ENCODE measurements around the gene DHTKD1.
A peak's percentile ranks its signal among the peaks of the same experiment; 100 is the strongest.
"Not testable (repeated sequence)": the region's sequence is repeated elsewhere in the genome, so short reads cannot be mapped to it uniquely, and the experiment has no call there.

DHTKD1 gene

GRCh38 chr10:12062754-12063482 lies 5.8 kb upstream of the DHTKD1 start:
- no peak for DNase-seq (ENCODE audit: low read depth)

- no peak for DNase-seq (ENCODE audit: low read depth)
Measured at GRCh38 chr10:12063483-12063818, 5.3 kb upstream of the DHTKD1 start.

GRCh38 chr10:12067336-12067735 lies 1.4 kb upstream of the DHTKD1 start:
- DNase-seq (ENCODE audit: low read depth): no peak

- DNase-seq (ENCODE audit: low read depth): not testable (repeated sequence)
Measured at GRCh38 chr10:12071441-12071840, 2.7 kb downstream of the DHTKD1 start.

GRCh38 chr10:12073526-12073925 lies 4.8 kb downstream of the DHTKD1 start:
- no peak for DNase-seq (ENCODE audit: low read depth)

- no peak for DNase-seq (ENCODE audit: low read depth)
Measured at GRCh38 chr10:12077580-12078180, 8.9 kb downstream of the DHTKD1 start.

- DNase-seq (ENCODE audit: low read depth): no peak
Measured at GRCh38 chr10:12081470-12081869, 12.7 kb downstream of the DHTKD1 start.

GRCh38 chr10:12081879-12082557 lies 13.3 kb downstream of the DHTKD1 start:
- no peak for DNase-seq (ENCODE audit: low read depth)

- no peak for DNase-seq (ENCODE audit: low read depth)
Measured at GRCh38 chr10:12088919-12089318, 20.2 kb downstream of the DHTKD1 start.

GRCh38 chr10:12091421-12091820 lies 22.7 kb downstream of the DHTKD1 start:
- no peak for DNase-seq (ENCODE audit: low read depth)

- not testable (repeated sequence) for DNase-seq (ENCODE audit: low read depth)
Measured at GRCh38 chr10:12097361-12097760, 28.6 kb downstream of the DHTKD1 start.

- DNase-seq (ENCODE audit: low read depth): no peak
Measured at GRCh38 chr10:12097791-12098190, 29.0 kb downstream of the DHTKD1 start.

- DNase-seq (ENCODE audit: low read depth): no peak
Measured at GRCh38 chr10:12098966-12099365, 30.2 kb downstream of the DHTKD1 start.

- DNase-seq (ENCODE audit: low read depth): no peak
Measured at GRCh38 chr10:12103802-12104201, 35.0 kb downstream of the DHTKD1 start.

- no peak for DNase-seq (ENCODE audit: low read depth)
Measured at GRCh38 chr10:12107781-12108180, 39.0 kb downstream of the DHTKD1 start.

GRCh38 chr10:12109286-12109685 lies 40.5 kb downstream of the DHTKD1 start:
- DNase-seq (ENCODE audit: low read depth): no peak

- DNase-seq (ENCODE audit: low read depth): no peak
Measured at GRCh38 chr10:12111528-12111927, 42.8 kb downstream of the DHTKD1 start.

GRCh38 chr10:12113627-12114026 lies 44.9 kb downstream of the DHTKD1 start:
- DNase-seq (ENCODE audit: low read depth): no peak

GRCh38 chr10:12121673-12122072 lies 52.9 kb downstream of the DHTKD1 start:
- DNase-seq (ENCODE audit: low read depth): no peak

- peak; percentile 99 for DNase-seq (ENCODE audit: low read depth)
Measured at GRCh38 chr10:12129222-12130111, 60.7 kb downstream of the DHTKD1 start, which contains the start of gene SEC61A2. Gene SEC61A2 (plus strand): TSS chr10:12129677. CDS start chr10:12129788, 111 bp downstream.

GRCh38 chr10:12130237-12130872 lies 61.6 kb downstream of the DHTKD1 start:
- DNase-seq (ENCODE audit: low read depth): no peak

GRCh38 chr10:12135631-12136030 lies 66.9 kb downstream of the DHTKD1 start:
- DNase-seq (ENCODE audit: low read depth): no peak
